Stimulated activated CD8-positive, alpha-beta memory T cell treated with anti-CD3 and anti-CD28 coated beads, Interleukin-15, amount 100 ng/mL, for 1 hour (primary cell): ENCODE results near the gene AK4.
"Not testable (repeated sequence)": the region's sequence is repeated elsewhere in the genome, so short reads cannot be mapped to it uniquely, and the experiment has no call there.

Experiments used
- DNase-seq: peaks from one replicate; pipeline ENCODE4 v3.0.0-alpha.2; 2020; ENCODE audit warnings: low read depth

AK4 gene

DNA sequence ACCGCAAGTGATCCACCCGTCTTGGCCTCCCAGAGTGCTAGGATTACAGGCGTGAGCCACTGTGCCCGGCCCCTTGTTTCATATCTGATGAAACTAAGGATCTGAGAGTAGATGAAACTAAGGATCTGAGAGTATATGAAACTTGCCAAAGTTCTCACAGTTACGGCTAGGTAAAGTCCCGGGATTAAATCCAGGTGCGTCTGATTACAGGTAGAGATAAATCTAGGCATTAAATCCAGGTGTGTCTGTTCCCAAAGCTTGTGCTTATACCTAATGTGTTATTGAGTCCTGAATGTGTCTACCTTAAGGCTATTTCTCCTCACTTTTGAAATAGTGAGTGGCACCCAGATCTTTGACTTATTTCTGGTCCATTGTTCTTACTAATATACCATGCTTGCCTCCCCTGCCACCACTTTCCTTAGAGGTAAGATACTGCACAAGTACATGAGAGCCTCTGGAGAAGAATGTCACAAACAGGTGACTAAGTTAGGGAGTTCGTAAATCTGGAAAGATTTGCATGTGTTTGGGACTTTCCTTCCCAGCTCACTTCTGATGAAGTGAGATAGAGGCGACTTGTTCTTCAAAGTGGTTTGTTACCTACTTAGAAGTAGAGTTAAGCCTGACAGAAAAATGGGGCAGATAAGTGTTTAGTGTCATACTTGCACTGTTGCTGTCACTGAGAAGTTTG, 66.5 kb downstream of the AK4 start:
- DNase-seq: no peak

GRCh38 chr1:65216989-65217388, 69.0 kb downstream of the AK4 start:
- DNase-seq: no peak

GRCh38 chr1:65221638-65222339, 73.8 kb downstream of the AK4 start:
- DNase-seq: no peak

DNA sequence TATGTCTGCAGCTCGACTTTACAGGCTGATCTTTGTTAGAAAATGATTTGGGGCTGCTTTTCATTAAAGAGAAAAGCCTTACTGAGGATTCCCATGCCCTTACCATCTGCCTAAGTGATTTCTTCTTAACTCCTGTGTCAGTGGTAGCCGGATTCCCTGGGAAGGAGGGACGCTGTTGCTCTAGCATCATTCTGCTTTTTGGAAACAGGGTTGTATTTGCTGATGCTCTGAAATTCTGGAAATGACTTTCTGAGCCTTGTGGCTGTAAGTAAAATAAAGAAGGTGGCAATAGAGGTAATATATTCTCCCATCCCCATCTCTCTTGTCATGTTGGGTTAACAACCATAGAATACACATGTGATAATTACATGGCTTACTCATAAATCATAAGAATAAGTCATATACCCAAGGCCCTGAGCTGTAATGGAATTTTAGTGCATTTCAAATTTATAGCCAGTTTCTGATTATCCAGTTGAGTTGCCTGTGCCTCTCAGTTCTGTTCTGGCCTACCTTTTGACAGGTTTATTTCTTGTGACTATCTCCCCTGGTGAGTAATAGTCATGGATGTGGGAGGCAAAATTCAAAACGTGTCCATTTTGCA, 74.4 kb downstream of the AK4 start:
- no peak for DNase-seq

- DNase-seq: no peak
These were observed 76.7 kb downstream of the AK4 start for GRCh38 chr1:65224681-65225091.

DNA sequence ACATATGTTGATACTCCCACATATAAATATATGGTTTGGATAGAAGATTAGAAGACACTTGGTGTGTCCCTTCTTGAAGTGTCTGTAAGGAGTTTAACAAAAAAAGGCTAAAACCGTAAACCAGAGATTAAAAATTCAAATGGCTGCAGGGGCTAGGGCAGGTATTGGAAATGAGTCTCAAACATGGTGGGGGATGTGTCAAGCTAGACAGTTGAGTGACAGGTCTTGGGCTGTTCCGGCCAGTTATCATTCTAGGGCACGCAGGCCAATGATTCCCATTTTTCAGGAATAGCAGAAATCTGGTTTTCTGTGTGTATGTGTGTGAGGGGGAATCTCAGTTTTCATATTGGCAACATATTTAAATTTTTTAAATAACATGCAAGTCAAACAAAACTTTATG, 77.2 kb downstream of the AK4 start:
- no peak for DNase-seq

- DNase-seq: no peak
These were observed 81.2 kb downstream of the AK4 start for GRCh38 chr1:65229201-65229600.

- DNase-seq: no peak
These were observed 81.8 kb downstream of the AK4 start for GRCh38 chr1:65229754-65230339.

GRCh38 chr1:65230731-65231481, 82.9 kb downstream of the AK4 start:
- DNase-seq: no peak

DNA sequence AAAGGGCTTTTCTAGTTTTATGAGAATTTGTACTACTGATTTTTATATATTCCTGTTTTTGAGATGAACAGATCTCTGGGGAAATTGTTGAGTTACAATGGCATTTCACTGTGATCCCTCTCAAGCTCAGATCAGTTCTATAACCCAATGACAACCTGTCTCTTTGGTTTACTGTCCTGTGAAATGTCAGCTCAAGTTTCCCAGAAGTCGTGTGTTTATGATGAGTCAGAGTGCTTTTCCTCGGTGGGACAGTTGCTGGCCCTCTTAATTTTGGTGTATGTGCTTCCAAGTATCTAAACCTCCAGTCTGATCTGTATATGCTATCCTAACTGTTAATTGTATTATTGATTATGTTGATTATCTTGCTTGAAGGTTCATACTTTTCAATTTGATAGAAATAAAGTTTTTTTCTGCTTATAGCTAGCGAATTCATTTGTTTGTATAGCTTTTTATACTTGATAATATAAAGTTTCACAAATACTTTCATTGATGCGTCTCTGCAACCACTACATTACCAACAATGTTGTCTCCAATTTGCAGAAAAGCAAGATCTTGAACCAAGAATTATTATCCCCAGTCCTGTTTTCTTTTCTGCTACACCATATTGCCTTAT, 83.8 kb downstream of the AK4 start:
- DNase-seq: no peak

- DNase-seq: no peak
These were observed 84.5 kb downstream of the AK4 start for GRCh38 chr1:65232461-65232990.

GRCh38 chr1:65233782-65234181, 85.8 kb downstream of the AK4 start:
- DNase-seq: no peak

DNA sequence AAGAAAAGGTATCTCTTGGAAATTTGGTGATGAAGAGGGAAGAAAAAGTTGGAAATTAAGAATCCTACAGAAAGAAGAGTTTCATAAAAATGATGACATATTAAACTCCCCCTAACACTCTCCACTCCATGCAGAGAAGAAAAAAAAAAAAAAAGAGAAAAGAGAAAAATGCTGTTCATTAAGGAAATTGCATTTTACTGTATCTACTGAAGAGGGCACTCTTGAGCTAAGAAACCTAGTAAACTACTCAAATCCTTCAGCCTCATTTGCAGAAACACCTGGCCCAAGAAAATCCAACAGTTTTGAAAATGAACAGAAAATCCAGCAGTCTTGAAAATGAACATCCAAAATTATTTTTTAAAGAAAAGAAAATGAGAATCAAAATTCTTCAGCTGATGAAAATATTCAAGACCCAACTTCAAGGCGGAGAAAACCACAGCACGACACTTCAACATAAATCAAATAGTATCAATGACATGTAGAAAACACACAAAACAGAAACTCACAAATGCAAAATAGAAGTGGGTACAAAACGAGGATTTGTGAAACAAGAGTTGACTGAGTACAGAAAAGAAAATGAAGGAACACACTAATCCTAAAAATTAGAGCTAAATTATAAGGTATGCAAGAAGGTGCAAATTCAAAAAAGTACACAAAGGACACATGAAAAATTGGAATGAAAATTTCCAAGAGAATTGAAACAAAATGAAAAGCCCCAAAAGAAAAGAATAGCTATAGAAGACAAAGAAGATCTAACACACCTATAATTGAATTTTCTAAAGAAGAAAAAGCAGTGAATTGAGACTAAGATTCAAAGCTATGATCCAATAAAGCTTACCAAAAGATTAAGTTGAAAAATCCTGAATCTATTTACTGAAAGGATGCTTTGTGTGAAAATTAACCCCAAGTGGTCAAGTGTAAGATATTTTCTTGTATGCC, 88.1 kb downstream of the AK4 start:
- DNase-seq: no peak

GRCh38 chr1:65237088-65237487, 89.1 kb downstream of the AK4 start:
- not testable (repeated sequence) for DNase-seq

DNA sequence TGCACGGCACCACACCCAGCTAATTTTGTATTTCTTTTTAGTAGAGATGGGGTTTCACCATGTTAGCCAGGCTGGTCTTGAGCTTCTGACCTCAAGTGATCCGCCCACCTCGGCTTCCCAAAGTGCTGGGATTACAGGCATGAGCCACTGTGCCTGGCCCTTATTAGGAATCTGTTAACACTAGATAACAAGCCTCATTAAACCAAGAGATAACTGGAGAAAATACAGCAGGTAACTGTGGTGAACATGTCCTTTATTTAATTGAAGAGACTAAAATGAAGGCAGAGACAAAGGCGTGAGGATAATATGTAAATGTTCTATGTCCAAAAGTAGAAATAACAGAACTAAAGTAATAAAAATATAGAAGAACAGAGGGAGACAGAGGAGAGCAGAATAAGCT, 89.5 kb downstream of the AK4 start:
- DNase-seq: no peak

GRCh38 chr1:65238010-65238409, 90.0 kb downstream of the AK4 start:
- no peak for DNase-seq

DNA sequence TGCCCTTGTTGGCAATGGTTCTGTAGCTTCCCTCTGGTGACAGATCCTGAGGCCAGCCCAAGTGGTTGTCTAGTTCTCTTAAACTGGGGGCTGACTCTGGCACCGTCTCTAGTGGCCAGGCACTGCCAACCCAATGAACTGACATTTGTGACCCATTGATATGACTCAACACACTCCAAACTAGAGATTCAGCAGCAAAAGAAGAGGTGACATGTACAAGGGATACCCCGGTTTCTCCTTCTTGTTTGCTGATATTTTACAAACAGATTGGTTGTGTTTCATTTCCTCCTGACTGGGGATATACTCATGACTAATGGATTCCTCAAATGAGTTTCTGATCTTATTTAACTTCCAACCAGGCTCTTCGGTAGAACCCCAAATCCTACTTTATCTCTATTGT, 95.5 kb downstream of the AK4 start:
- no peak for DNase-seq

- no peak for DNase-seq
These were observed 97.3 kb downstream of the AK4 start for GRCh38 chr1:65245295-65245694.

DNA sequence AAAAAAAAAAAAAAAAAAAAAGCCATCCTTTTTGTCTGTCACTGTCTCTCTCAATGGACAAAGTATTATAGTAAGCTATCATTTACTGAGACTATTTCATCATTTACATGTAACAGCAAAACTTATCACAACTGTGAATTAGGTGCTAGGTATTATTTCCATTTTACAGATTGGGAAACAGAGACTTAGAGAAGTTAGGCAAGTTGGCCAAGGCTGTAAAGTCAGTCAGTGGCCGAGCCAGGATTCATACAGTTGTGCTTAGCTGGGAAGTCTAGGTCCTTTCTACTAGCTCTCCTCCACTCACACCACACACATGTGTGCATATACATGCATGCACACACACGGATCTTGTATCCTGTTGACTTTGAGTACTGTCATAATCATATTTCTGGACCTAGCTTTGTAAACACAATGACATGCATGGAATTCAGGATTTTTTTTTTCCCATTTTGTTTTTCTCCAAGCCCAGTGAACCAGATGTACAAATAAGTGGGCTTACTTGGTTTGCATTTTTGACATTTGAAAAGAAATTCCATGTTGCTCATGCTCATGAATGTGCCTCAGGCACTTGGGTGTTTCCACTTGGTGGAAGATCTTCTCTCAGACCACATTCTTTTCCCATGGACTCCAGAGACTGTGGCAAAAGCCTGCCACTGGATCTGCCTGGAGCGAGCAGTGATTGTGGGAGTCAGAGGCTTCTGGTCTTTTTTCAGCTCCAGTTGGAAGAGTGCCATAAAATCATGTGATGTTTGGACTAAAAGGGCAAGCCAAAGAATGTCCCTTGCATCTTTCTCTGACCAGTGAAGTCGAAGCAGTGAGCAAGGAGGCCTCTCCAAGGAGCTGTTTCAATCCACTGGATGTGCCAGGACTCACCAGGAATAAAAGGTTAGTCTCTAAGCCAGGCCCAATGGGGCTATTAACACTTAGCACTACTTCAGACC, 99.7 kb downstream of the AK4 start:
- no peak for DNase-seq
